Stomach (tissue), 4 donors: ENCODE results near the gene PRKAB1.
"Not testable (repeated sequence)": the region's sequence is repeated elsewhere in the genome, so short reads cannot be mapped to it uniquely, and the experiment has no call there.

ENCODE experiments used
- CTCF ChIP-seq, 7 experiments: fragments of 450-650 bp in 4 of 7; fragments of 200-600 bp in 3 of 7; sonication (generic) in 3 of 7; IDR thresholded peaks; one replicate each; pipeline ENCODE4 v1.5.1; 2016 to 2019; ENCODE audit warnings: antibody characterized with exemption in 7 of 7, control low read depth in 2 of 7, mild to moderate bottlenecking in 1 of 7
- POLR2A ChIP-seq, 4 donors: fragments of 450-650 bp; IDR thresholded peaks; one replicate each; pipeline ENCODE4 v1.6.1; 2016; ENCODE audit warnings: antibody characterized with exemption in 4 of 4, control low read depth in 2 of 4, mild to moderate bottlenecking in 1 of 4, moderate library complexity in 1 of 4

DNA sequence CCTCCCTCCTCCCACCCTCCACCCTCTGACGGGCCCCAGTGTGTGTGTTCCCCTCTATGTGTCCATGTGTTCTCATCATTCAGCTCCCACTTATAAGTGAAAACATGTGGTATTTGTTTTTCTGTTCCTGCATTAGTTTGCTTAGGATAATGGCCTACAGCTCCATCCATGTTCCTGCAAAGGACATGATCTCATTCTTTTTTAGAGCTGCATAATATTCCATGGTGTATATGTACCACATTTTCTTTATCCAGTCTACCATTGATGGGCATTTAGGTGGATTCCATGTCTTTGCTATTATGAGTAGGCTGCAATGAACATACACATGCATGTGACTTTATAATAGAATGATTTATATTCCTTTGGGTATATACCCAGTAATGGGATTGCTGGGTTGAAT lies 38.5 kb downstream of the PRKAB1 start:
- not testable (repeated sequence) for TF ChIP-seq CTCF, POLR2A (IDR thresholded peaks at IDR 0.05)
